ENCODE data around the gene TWF2. TPM values are rescaled to one million over a fixed set of nuclear protein-coding genes. Genes with fewer than 3 reads are reported as not detected.

The TWF2 gene
- total RNA-seq, 4 donors from 2014 or later: 59.2 to 72.9 (median 60.4) TPM

GRCh38 chr3:52236424-52236886, 2.5 kb downstream of the TWF2 start:
- peaks cover 0 to 37% (median 0%) of the 10 kb centered on the region in 3 donors for H3K36me3 ChIP-seq
- no peak for TF ChIP-seq POLR2A (IDR thresholded peaks at IDR 0.05)
- TF ChIP-seq EP300 (IDR thresholded peaks at IDR 0.05): no peak
- TF ChIP-seq CTCF (IDR thresholded peaks at IDR 0.05): no peak
- peak overlapping the region in 2 of 4 donors; percentile 92 to 98 for H3K27ac ChIP-seq
- H3K27me3 ChIP-seq: no peaks in the 10 kb centered on the region
- DNase-seq (ENCODE audit: low spot score in 2 of 2): no peak
- peaks cover 0 to 83% (median 38%) of the 10 kb centered on the region in 4 donors for H3K4me1 ChIP-seq
- no peak overlapping the region for H3K4me3 ChIP-seq
- H3K9me3 ChIP-seq: no peaks in the 10 kb centered on the region
- WGBS, 2 donors: 42 to 50% methylated on average over 5 of the region's 5 CpGs

- Histone ChIP-seq H3K9me3 (no peaks in the 10 kb centered on the region), H3K36me3 (peaks cover 0 to 54% (median 14%) of the 10 kb centered on the region in 3 donors), H3K27ac (peak overlapping the region in 1 of 4 donors; percentile 8), H3K4me1 (peaks cover 0 to 71% (median 28%) of the 10 kb centered on the region in 4 donors), H3K27me3 (no peaks in the 10 kb centered on the region), H3K4me3 (no peak overlapping the region)
- no peak for DNase-seq (ENCODE audit: low spot score in 2 of 2)
- TF ChIP-seq EP300 (IDR thresholded peaks at IDR 0.05): no peak
- no peak for TF ChIP-seq POLR2A (IDR thresholded peaks at IDR 0.05)
- no peak for TF ChIP-seq CTCF (IDR thresholded peaks at IDR 0.05)
- 78 to 84% methylated on average over 14 of the region's 15 CpGs for WGBS, 2 donors
These were observed 4.2 kb downstream of the TWF2 start for GRCh38 chr3:52234516-52235447.

GRCh38 chr3:52233968-52234367, 5.0 kb downstream of the TWF2 start:
- Histone ChIP-seq H3K4me3 (no peak overlapping the region), H3K9me3 (no peaks in the 10 kb centered on the region), H3K36me3 (peaks cover 0 to 62% (median 23%) of the 10 kb centered on the region in 3 donors), H3K27me3 (no peaks in the 10 kb centered on the region), H3K27ac (no peak overlapping the region), H3K4me1 (peaks cover 0 to 67% (median 26%) of the 10 kb centered on the region in 4 donors)
- no peak for TF ChIP-seq EP300 (IDR thresholded peaks at IDR 0.05)
- TF ChIP-seq POLR2A (IDR thresholded peaks at IDR 0.05): no peak
- TF ChIP-seq CTCF (IDR thresholded peaks at IDR 0.05): no peak
- DNase-seq (ENCODE audit: low spot score in 2 of 2): no peak
- 74 to 84% methylated on average over 3 of the region's 3 CpGs for WGBS, 2 donors

GRCh38 chr3:52233108-52233591, 5.8 kb downstream of the TWF2 start:
- TF ChIP-seq EP300 (IDR thresholded peaks at IDR 0.05): no peak
- TF ChIP-seq POLR2A (IDR thresholded peaks at IDR 0.05): no peak
- no peak for TF ChIP-seq CTCF (IDR thresholded peaks at IDR 0.05)
- peaks cover 0 to 63% (median 24%) of the 10 kb centered on the region in 4 donors for H3K4me1 ChIP-seq
- H3K36me3 ChIP-seq: peaks cover 0 to 71% (median 25%) of the 10 kb centered on the region in 3 donors
- no peaks in the 10 kb centered on the region for H3K27me3 ChIP-seq
- WGBS, 2 donors: 85 to 94% methylated on average over 5 of the region's 5 CpGs
- peak overlapping the region in 1 of 4 donors; percentile 20 for H3K27ac ChIP-seq
- no peaks in the 10 kb centered on the region for H3K9me3 ChIP-seq
- no peak overlapping the region for H3K4me3 ChIP-seq
- no peak for DNase-seq (ENCODE audit: low spot score in 2 of 2)

Measured in tibial nerve (tissue), 4 donors.